Upper lobe of left lung (tissue), 6 donors: ENCODE data around the gene TRAPPC3. TPM values are rescaled to one million over a fixed set of nuclear protein-coding genes. Genes with fewer than 3 reads are reported as not detected.

Experiments used
- ATAC-seq, 2 donors: fragments of 200-7000 bp; cut with Tn5 transposase; one replicate each; pipeline ENCODE4 v1.9.1; 2022; ENCODE audit warnings: mild to moderate bottlenecking in 2 of 2, moderate library complexity in 2 of 2; ENCODE audit not compliant: low FRiP score in 2 of 2
- DNase-seq, 2 donors: peaks; one replicate each; pipeline ENCODE4 v3.0.0-alpha.2; 2019 to 2020
- H3K27ac ChIP-seq, 4 donors: fragments of 200-600 bp; sonication (generic); one replicate each; pipeline ENCODE4 v1.5.1; 2016 to 2019
- H3K27me3 ChIP-seq, 4 donors: fragments of 200-600 bp; sonication (generic); one replicate each; pipeline ENCODE4 v1.5.1; 2017 to 2019
- H3K36me3 ChIP-seq, 4 donors: fragments of 200-600 bp; sonication (generic); one replicate each; pipeline ENCODE4 v1.5.1; 2016 to 2019
- H3K4me1 ChIP-seq, 4 donors: fragments of 200-600 bp; sonication (generic); one replicate each; pipeline ENCODE4 v1.5.1; 2018 to 2019
- H3K4me3 ChIP-seq, 4 donors: fragments of 200-600 bp; sonication (generic); one replicate each; pipeline ENCODE4 v1.5.1; 2017 to 2019; ENCODE audit warnings: mild to moderate bottlenecking in 2 of 4, moderate library complexity in 1 of 4
- H3K9me3 ChIP-seq, 4 donors: fragments of 200-600 bp; sonication (generic); one replicate each; pipeline ENCODE4 v1.5.1; 2018 to 2019
- EP300 ChIP-seq, 4 donors: sonication (generic); formaldehyde crosslinking; IDR thresholded peaks; one replicate each; pipeline ENCODE4 v1.5.1; 2017; ENCODE audit warnings: antibody characterized with exemption in 4 of 4, control low read depth in 2 of 4
- POLR2A ChIP-seq, 4 donors: fragments of 450-650 bp; IDR thresholded peaks; one replicate each; pipeline ENCODE4 v1.5.1; 2016 to 2017; ENCODE audit warnings: antibody characterized with exemption in 4 of 4, mild to moderate bottlenecking in 2 of 4
- POLR2AphosphoS5 ChIP-seq, 2 donors: sonication (generic); formaldehyde crosslinking; IDR thresholded peaks; one replicate each; pipeline ENCODE4 v1.5.1; 2017; ENCODE audit warnings: antibody characterized with exemption in 2 of 2
- WGBS, 2 donors: methylation state at CpG; one replicate each; pipeline ENCODE4 v1.1.5; 2017 to 2018; 5-methylcytosine and 5-hydroxymethylcytosine counted together
- total RNA-seq, 6 donors: library from RNA; depleted of rRNA in 4 of 6; stranded (reverse); fragments of >200 nt in 4 of 6; gene quantifications; one replicate each; pipeline versions ENCODE4 v1.1.0 to v1.2.1, GENCODE V29; 2016 to 2021
- TF ChIP-seq, protein P1 (sequence below), 6 experiments: fragments of 450-650 bp in 4 of 6; fragments of 200-600 bp in 2 of 6; sonication (generic) in 2 of 6; IDR thresholded peaks; one replicate each; pipeline ENCODE4 v1.5.1; 2016 to 2019; ENCODE audit warnings: antibody characterized with exemption in 6 of 6
- donor health status: DM: no; HTN: no; CAD: no; lungs with moderate emphysema.
- donor health status: DM: no; HTN: yes; CAD: no; lungs with severe emphysema.

TRAPPC3 gene
- total RNA-seq, 6 donors from 2014 or later, result 65.8 to 120 (median 75.5) TPM

DNA sequence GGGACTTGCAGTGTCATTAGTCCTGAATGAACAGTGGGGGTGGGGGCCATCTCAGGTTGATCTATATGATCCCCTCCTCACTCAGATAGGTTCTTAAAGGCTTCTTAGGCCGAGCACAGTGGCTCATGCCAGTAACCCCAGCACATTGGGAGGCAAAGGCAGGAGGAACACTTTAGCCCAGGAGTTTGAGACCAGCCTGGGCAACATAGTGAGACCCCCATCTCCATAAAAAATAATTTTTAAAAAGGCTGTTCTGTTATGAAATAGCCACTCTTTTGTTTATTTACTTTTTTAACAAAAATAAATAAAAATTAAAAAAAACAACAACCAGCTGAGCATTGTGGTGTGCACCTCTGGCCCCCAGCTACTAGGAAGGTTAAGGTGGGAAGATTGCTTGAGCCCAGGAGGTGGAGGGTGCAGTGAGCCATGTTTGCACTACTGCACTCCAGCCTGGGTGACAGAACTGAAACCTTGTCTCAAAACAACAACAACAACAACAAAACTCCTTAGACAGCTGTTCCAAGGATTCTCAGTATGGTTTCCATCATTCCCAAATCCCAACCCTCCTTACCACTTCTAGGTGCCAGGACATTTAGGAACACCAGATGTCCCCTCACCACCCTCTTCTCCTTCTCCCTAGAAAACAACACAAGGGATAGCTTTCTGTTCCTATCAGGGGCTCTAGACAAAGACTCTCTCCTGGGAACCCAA, 2.0 kb upstream of the TRAPPC3 start:
- DNase-seq (no peak), ATAC-seq (no peak)
- TF ChIP-seq POLR2AphosphoS5 (IDR thresholded peaks at IDR 0.05), result no peak
- TF ChIP-seq, protein P1, sequence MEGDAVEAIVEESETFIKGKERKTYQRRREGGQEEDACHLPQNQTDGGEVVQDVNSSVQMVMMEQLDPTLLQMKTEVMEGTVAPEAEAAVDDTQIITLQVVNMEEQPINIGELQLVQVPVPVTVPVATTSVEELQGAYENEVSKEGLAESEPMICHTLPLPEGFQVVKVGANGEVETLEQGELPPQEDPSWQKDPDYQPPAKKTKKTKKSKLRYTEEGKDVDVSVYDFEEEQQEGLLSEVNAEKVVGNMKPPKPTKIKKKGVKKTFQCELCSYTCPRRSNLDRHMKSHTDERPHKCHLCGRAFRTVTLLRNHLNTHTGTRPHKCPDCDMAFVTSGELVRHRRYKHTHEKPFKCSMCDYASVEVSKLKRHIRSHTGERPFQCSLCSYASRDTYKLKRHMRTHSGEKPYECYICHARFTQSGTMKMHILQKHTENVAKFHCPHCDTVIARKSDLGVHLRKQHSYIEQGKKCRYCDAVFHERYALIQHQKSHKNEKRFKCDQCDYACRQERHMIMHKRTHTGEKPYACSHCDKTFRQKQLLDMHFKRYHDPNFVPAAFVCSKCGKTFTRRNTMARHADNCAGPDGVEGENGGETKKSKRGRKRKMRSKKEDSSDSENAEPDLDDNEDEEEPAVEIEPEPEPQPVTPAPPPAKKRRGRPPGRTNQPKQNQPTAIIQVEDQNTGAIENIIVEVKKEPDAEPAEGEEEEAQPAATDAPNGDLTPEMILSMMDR (IDR thresholded peaks at IDR 0.05), result no peak
- TF ChIP-seq POLR2A (IDR thresholded peaks at IDR 0.05), result no peak
- TF ChIP-seq EP300 (IDR thresholded peaks at IDR 0.05), result no peak
- Histone ChIP-seq H3K4me3 (peak overlapping the region in 1 of 4 donors; percentile 22), H3K27ac (peak overlapping the region; percentile 94 to 99 (median 98)), H3K27me3 (no peaks in the 10 kb centered on the region), H3K9me3 (no peaks in the 10 kb centered on the region), H3K4me1 (peaks cover 46 to 63% (median 52%) of the 10 kb centered on the region in 4 donors), H3K36me3 (peaks cover 0 to 4% (median 2%) of the 10 kb centered on the region in 4 donors)
- 14 to 19% methylated on average over 1 of the region's 1 CpG for WGBS, 2 donors

DNA sequence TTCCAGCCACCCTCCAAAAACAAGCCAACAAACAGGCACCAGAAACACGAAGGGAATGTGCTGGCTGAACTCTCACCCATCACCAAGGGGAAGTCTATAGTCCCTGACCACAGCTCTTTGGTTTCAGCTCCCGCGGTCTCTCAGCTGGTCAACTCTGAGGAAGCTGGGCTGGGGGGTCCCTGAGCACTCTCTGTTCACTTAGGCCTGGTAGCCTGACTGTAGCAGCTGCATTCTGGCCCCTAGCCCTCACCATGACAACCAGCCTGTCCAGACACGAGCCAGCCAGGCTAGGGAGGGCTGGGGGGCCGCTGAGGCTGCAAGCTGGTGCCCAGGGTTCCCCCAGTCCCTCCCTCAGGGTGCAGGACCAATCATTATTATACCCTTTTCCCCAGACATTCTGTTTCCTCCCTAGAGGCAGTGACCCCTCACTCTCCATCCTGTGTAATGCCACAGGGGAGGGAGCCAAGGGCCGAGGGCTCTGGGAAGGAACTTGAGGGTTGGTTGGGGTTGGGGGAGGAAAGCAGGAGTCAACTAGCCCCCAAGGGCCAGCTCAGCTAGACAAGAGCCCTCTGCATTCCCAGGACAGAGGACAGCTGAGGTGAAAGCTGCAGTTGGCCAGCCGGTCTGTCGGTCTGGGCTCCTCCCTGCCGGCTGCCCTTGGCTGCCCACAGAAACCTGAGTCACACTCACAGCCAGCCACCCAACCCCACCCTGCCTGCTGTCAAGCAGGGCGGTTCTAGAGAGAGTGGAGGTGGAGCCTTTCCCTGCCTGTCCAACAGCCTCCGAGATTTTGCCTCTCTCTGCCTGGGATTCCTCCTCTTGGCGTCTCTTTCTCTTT, 1.2 kb upstream of the TRAPPC3 start:
- TF ChIP-seq, protein P1 (IDR thresholded peaks at IDR 0.05), result peak in 1 of 6 experiments; percentile 11
- TF ChIP-seq POLR2AphosphoS5 (IDR thresholded peaks at IDR 0.05) (peak; percentile 70 to 95), POLR2A (IDR thresholded peaks at IDR 0.05) (peak in 3 of 4 donors; percentile 58 to 83 (median 73)), EP300 (IDR thresholded peaks at IDR 0.05) (peak in 1 of 4 donors; percentile 22)
- Histone ChIP-seq H3K27me3 (no peaks in the 10 kb centered on the region), H3K4me3 (peak overlapping the region in 2 of 4 donors; percentile 22 to 32), H3K27ac (peak overlapping the region; percentile 94 to 99 (median 98)), H3K4me1 (peaks cover 46 to 63% (median 52%) of the 10 kb centered on the region in 4 donors), H3K36me3 (peaks cover 0 to 4% (median 2%) of the 10 kb centered on the region in 4 donors), H3K9me3 (no peaks in the 10 kb centered on the region)
- ATAC-seq (peak; percentile 86 to 94), DNase-seq (peak; percentile 86 to 98)
- 4 to 14% methylated on average over 4 to 11 of the region's 12 CpGs for WGBS, 2 donors

DNA sequence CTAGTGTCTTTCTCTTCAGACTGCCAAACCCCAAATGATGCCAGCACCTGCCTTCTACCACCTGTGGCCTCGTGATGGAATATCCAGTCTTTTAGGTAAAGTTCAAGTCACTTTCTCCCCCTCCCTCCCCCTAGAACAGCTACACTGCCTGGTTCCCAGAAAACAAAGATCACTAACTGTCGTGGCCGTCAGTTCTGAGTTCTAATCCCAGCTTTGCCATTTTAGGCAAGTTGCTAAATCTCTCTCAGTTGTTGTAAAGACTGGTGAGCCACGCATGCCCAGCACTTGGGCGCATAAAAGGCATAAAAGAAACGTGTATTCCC, 648 bp upstream of the TRAPPC3 start:
- DNase-seq (no peak), ATAC-seq (no peak)
- peaks cover 0 to 4% (median 2%) of the 10 kb centered on the region in 4 donors for H3K36me3 ChIP-seq
- H3K4me3 ChIP-seq, result peak overlapping the region in 3 of 4 donors; percentile 20 to 80 (median 32)
- no peaks in the 10 kb centered on the region for H3K9me3 ChIP-seq
- peaks cover 41 to 57% (median 49%) of the 10 kb centered on the region in 4 donors for H3K4me1 ChIP-seq
- no peaks in the 10 kb centered on the region for H3K27me3 ChIP-seq
- H3K27ac ChIP-seq, result peak overlapping the region; percentile 94 to 99 (median 98)
- no peak for TF ChIP-seq EP300 (IDR thresholded peaks at IDR 0.05)
- TF ChIP-seq, protein P1 (IDR thresholded peaks at IDR 0.05), result no peak
- peak in 1 of 4 donors; percentile 15 for TF ChIP-seq POLR2A (IDR thresholded peaks at IDR 0.05)
- TF ChIP-seq POLR2AphosphoS5 (IDR thresholded peaks at IDR 0.05), result no peak
- WGBS, 2 donors, result 29 to 36% methylated on average over 6 of the region's 6 CpGs

DNA sequence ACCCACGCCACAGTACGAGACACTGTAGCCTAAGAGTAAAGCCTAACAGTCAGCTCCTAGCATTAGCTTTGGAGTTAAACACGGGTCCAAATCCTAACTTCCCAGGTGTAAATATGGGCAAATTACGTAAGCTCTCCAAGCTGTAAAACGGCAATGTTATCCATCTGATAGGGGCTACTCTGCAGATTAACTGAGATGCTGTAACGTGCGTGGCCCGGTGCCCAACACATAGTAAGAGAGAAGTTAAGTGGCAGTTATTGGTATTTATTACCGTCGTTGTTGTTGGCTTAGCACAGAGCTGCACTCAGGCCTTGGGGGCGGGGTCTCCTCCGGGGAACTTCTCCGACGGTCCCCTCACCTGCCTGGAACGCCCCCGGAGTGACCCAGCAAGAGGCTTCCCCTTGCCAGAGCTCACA, 457 bp downstream of the TRAPPC3 start:
- no peaks in the 10 kb centered on the region for H3K27me3 ChIP-seq
- ATAC-seq, result no peak
- TF ChIP-seq POLR2AphosphoS5 (IDR thresholded peaks at IDR 0.05) (no peak), EP300 (IDR thresholded peaks at IDR 0.05) (no peak), POLR2A (IDR thresholded peaks at IDR 0.05) (no peak)
- TF ChIP-seq, protein P1 (IDR thresholded peaks at IDR 0.05), result no peak
- WGBS, 2 donors, result 1% methylated on average over 8 to 16 of the region's 16 CpGs
- H3K36me3 ChIP-seq, result peaks cover 0 to 4% (median 2%) of the 10 kb centered on the region in 4 donors
- H3K4me1 ChIP-seq, result peaks cover 38 to 62% (median 46%) of the 10 kb centered on the region in 4 donors
- no peaks in the 10 kb centered on the region for H3K9me3 ChIP-seq
- no peak for DNase-seq
- H3K27ac ChIP-seq, result peak overlapping the region; percentile 94 to 99 (median 98)
- peak overlapping the region; percentile 72 to 80 (median 75) for H3K4me3 ChIP-seq
